ENCODE measurements around the gene LHX6.

Gene LHX6

DNA sequence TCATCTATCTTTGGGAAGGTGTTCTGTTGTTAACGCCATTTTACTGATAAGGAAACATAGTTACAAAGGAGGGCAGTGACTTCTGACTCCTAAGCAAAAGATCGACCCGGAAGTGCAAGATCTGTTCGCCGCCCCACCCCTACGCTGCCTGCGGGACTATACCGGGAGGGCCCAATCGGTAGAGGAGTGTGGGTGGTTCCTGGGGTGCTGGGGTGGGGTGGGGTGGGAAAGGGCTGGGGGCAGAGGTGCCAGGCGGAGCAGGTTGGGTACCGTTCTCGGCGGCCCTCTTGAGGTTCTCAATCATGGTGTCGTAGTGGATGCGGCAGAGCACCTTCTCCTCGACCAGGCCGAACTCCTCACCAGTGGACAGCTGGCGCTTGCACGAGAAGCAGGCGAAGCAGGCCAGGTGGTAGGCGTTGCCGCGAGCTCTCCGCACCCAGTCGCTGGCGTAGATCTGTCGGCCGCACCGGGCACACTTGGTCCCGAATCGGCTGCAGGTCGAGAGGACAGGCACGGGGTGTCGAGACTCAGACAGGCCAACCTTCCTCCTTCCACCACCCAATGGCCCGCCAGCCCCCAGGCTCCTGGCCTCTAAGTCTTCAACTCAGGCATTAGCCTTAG, 11.8 kb downstream of the LHX6 start:
- DNase-seq = no peak

DNA sequence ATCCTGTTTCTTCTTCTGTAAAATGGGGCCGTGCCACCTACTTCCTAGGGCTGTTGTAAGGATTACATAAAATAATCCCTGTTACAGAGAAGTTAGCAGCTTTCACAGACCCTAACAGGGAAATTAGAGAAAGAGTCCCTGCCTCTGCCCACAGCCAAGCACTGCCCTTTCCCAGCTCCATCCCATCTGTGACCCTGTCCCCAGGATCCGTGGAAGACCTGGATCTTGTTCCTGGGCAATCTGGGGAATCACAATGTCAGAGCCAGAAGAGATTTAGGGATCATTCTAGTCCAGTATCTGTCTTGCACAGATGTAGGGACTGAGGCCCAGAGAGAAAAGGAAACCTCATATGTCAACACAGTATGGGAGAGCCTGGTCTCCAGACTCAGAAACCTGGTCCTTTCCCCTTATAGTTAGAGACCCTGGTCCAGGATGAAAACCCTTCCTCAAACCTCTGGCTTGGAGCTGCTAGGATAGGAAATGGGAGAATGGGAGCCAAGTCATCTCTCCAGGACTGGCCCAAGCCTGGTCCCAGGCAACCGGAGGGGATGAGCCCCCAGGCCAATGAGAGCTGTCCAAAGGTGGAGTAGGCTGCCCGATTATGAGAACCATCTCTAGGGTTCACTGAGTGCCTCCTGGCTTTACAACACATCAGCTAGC, 12.5 kb downstream of the LHX6 start:
- no peak for DNase-seq

DNA sequence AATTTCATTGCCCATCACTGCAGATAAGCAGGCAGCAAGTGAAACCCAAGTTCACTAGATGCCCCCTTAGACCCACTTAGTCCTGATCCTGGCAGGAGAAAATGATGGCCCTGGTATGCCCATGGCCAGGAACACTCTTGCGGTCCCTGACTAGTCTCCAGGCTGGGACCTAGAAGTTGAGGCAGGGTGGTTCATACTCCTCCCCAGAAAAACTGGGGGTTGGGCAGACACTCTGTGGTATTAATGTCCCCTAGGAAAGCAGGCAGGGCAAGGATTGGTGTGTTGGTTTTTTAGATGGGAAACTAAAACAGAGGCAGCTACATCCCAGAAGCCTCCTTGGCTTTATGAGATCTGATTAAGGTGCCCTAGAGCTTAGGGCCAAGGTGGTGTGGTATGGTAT, 13.1 kb downstream of the LHX6 start:
- no peak for DNase-seq

DNA sequence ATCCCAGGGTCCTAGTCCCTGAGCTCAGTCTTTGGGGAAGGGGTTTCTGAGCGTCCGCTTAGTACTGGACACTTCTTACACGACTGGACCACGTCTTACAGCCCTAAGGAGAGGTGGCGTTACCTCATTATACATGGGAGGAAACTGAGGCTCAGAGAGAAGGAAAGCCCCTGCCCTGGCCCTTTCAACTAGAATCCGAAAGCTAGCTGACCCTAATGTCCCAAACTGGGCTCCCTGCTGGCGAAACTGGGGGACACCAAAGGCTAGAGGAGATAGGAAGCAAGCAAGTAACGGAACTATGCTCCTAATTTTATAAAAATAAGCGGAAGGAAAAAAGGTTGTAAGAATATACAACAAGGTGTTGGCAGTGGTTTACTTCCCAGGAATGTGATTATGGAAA, 14.2 kb downstream of the LHX6 start:
- no peak for DNase-seq

DNA sequence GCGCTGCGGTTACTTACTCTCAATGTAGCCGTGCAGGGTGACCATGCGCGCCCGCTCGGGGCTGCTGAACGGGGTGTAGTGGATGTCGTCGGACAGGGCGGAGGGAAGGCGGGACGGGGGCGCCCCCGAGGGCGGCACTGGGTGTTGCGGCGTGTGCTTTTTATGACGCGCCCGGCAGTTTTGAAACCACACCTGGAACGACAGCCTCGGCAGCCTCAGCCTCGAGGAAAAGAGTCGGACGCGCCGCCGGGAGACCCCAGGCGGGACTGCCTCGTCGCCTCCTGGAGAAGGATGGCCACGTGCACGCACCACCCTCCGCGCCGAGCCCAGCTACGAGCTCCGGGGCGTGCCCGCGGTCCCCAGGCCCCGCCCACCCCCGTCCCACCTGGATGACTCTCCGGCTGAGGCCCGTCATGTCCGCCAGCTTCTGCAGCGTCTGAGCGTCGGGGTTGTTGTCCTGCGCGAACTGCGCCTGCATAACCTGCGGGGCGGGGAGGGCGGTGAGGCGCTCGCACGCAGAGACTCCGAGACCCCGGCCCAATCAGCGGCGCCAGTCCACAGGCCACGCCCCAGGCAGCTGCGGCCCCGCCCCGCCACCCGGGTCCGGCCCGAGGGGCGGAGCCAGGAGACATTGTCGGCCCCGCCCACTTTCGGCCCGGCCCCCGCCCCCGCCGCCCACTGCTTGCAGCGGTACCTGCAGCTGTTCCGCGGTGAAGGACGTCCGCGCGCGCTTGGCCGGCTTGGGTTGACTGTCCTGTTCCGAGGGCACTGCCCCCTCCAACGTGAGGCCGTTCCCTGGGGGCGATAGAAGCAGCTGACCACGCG, 15.0 kb downstream of the LHX6 start:
- peak in 2 of 56 donors; percentile 10 to 50 for DNase-seq

DNA sequence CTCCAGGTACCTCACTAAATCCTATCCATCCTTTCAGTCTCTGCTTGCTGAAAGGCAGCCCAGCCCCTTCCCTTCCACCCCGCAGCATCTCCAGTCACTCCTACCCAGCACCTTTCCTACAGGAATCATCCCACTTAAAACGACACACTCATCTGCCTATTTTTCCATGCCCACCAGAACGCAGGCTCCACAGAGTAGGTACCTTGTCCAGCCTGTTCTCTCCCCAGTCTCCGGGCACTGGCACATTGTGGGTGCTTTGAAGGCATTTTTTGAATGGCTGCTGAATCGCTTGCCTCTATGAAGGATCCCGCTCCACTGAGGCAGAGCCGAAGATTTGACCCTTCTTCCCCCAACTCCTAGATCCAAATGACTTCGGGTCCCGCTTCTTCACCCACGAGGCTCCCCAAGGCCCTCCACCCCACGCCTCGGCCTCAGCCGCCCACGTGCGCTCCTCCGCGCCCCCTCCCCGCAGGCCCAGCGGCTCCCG, 15.6 kb downstream of the LHX6 start:
- no peak for DNase-seq

DNA sequence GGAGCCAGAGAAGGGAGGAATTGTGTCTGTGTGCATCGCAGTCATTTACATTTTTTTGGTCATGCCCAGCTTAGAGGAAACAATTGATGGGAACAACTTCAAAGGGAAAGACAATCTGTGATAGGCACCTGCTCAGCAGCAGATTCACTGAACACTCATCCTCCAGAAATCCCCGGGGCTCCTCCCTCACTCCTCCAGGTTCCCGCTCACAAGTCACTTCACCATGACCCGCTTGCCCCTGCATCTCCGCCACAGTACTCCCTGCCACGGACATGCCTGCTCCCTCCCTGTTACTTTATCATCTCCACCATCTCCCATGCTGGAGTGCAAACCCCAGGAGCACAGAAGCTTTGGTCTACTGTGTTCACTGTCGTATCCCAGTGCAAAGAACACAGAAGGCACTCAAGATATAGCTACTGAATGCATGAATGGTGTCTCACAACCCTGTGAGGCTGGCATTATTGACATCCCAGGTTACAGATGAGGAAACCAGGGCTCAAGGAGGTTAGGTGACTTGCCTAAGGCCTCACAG, 16.2 kb downstream of the LHX6 start:
- DNase-seq = no peak

DNA sequence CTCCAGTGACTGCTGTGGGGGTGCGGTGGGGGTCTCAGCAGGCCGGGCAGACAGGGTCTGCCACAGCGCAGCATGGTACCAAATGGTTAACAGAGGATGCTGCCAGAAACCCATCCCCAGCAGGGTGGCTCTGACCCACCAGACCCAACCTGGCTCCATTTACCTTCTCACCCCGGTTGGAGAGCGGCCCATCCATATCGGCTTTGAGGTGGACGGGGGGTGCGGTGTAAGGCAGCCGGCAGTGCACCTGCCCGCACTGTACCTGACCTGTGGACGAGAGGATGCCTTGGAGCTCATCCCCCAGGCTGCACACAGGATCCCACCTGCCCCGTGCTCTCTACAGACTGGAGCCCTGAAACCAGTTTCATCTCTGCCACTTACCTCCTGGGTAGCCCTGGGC, 19.3 kb downstream of the LHX6 start:
- DNase-seq = no peak

DNA sequence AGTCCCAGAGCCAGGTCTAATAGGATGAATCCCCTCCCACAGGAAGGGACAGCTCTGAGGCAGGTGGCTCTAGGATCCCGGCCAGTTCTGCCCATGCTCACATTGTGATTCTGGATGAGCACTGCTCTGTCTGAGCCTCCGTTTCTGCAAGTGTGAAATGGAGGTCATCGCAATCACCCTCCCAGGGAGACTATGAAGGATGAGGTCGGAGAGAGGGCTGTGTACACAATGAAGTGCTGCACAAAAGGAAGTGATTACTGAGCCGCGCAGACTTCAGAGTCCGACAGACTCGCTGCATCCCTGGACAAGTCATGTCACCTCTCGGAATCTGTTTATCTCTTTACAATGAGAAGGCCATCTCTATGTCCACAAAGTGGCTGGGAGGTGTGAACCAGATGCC, 21.7 kb downstream of the LHX6 start:
- no peak for DNase-seq

DNA sequence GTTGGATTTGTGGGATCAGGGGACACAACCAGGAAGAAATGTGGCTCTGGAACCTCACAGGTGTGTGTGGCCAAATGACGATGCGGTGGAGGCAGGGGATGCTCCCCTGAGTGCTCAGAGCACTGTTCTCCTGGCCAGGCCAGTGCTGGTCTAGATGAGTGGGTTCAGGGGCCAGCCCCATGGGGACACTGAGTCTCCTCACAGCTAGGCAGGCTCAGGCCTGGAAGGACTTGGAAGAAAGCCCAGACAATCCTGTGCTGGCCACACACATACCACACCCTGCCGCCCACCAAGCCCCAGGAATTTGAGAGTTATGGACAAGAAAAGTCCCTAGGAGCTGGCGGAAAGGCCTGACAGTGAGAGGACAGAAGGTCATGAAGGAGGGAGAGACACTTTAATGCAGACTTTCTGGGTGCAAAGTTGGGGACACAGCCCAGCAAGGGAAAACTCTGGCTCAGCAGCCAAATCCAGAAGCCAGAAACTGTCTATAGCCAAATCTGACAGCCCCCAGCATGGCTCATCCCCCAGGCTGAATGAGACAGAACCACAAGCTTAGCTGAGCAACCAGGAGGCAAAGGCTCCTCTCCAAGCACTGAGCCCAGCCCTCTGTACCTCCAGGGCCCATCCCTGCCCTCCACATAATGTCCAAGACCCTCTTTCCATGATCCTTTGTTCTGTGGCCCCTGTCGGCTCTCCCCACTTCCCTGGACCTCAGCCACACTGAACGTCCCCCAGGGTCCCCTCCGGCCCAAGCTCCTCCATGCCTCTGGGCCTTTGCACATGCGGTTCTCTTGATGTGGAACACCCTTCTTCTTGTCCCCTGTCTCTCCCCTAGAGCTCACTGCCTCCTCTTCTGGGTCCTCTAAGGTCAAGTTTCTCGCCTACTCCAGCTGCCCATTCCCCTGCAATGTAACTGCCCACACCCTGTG, 22.4 kb downstream of the LHX6 start:
- no peak for DNase-seq

DNA sequence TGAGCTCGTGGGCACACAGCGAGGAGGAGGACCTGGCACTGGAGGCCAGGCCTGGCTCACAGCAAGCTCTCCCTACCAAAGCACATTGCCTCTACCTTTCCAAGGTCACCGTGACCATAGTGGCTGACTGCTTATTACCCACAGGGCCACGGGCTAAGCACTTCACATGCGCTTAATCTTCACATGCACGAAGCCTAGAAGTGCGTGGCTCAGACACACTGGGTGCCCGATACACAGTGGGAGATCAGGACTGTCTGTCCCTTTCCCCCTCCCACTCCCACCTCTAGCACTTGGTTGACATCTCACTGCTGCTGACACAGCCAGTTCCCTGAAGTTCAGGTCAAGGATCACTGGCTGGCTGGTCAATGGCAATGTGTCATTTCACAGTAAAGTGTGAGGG, 23.6 kb downstream of the LHX6 start:
- DNase-seq = no peak

DNA sequence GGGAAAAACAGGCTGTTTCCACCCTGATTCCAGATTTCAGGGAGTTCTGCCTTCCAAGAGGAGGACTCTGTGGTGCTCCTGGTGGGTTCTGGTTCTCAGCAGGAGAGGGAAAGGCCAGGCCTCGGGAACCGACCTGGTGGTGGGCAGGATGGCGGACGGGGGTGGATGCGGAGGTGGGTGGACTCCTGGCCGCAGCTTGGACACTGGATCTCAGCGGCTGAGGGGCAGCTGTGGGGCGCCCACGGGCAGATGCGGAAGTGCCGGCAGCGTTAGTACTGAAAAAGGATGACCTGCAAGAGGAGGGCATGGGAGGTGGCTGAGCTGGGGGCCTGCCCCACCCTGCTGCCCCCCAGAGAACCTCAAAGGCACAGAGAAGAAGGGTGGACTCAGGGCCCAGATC, 24.3 kb downstream of the LHX6 start:
- no peak for DNase-seq

DNA sequence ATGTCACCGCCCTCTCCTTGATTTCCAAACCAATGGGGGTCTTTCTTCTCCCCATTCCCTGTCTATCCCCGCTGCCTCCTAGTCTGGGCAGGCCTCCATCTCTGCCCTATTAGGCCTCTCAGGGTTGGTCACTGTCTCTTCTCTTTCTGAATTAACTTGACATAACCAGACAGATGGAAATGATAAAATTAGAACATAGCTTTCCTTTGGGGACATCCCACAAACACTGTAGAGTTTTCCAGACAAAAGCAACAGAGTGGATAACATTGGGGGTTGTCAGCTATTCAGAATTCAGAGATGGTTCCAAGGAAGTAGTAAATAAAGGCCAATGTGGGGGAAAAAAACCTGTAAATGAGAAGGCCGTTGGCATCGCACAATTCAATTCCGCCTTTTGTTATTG, 24.7 kb downstream of the LHX6 start:
- no peak for DNase-seq

DNA sequence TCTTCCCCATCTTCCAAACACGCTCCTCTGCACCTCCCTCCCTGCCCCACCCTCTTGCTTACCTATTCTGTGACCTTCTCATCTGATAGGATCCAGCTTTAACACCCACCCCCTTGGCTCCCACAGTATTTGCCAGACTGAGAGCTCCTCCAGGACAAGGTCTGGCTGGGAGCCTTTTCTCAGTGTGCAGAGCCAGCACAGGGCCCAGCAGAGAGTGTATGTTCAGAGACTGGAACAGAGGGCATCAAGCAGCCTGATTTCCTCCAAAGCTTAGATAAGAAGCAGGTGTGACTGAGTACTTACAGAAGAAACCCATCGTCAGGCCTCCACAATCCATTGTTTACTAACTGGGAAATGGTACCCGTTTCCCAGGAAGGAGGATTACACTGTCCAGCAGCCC, 26.6 kb downstream of the LHX6 start:
- no peak for DNase-seq

DNA sequence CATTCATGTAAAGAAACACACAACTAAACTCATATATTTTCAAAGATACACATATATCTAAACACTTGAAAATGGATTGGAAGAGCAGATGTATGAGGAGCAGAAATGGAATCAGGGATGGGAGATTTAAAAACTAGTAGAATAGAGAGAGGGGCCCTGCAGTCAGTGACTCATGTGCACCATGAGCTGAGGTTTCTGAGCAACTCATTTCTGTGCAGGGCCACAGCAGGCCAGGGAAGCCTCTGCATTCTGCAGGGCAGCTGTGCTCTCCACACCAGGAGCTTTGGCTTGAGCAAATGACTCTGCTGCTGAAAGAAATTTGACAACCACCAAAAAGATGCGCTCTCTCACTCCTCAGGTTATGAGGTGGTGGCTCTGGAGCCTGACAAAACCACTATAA, 27.1 kb downstream of the LHX6 start:
- no peak for DNase-seq

DNA sequence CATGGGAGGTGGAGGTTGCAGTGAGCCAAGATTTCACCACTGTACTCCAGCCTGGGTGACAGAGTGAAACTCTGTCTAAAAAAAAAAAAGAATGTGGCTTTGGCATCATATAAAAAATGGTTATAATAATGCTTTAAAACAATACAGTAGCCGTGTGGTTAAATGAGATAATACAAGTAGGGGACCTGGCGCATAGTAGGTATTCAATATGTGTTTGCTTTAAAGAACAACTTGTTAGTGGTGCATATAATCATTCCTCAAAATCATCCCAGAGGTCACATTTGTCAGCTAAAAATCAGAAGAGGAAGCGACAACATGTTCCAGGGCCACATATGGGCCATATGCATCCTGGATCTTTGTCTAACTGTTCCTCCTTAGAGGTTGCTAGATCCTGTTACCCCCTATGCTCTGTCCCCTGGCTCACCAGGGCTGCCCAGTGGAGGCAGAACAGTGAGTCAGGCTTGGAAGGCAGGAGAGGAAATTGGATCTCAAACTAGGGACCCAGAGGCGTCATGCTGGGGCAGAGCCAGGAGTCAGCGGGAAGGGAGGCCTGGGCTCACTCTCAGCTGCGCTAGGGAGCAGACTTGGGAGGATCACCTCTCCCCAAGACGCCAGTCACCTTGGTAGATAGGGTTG, 27.7 kb downstream of the LHX6 start:
- DNase-seq = no peak

DNA sequence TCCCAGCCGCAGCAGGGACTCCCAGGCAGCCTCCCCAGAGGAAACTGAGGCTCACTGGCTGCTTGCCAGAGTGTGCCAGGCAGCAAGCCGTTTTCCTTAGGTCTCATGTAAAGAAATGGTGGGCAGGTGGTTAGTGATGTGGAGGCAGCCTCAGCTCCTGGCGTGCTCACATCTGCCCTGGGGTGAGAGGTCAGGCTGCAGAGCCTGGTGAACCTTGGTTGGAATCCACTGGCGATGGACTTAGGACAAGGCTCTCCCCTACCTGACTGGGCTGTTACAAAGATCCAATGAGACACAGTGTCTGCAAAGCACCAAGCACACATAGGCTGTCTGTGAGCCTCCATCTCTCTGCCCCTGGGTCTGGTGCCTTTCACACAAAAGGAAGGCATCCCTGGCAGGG, 30.9 kb downstream of the LHX6 start:
- DNase-seq = no peak

DNA sequence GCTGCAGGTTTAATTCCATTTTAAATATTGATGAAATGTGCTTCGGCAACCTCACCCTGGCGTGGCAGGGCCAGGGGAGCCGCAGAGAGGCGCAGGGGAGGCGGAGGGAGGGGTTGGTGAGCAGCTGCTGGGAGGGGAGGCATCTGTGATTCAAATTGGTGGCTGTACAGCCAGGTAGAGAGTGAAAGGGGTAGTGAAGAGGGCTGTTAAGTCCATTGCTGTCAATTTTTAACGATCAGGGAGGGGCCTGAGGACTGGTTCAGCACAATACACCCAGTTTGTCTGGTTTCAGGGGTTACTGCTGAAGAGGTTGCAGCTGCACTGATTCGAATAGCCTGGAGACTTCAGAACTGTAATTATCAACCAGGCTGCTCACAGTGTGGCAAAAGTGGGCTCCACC, 31.3 kb downstream of the LHX6 start:
- no peak for DNase-seq

DNA sequence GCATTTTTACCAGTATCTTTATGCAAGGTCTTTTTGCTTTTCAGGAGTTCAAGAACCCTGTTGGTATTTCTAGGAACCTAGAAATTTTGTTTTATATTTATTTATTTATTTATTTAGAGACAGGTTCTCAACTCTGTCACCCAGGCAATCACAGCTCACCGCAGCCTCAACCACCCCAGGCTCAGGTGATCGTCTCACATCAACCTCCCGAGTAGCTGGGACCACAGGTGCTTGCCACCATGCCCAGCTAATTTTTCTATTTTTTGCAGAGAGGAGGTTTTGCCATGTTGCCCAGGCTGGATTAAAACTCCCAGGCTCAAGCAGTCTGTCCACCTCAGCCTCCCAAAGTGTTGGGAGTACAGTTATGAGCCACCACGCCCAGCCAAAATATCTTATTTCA, 32.9 kb downstream of the LHX6 start:
- DNase-seq = no peak

DNA sequence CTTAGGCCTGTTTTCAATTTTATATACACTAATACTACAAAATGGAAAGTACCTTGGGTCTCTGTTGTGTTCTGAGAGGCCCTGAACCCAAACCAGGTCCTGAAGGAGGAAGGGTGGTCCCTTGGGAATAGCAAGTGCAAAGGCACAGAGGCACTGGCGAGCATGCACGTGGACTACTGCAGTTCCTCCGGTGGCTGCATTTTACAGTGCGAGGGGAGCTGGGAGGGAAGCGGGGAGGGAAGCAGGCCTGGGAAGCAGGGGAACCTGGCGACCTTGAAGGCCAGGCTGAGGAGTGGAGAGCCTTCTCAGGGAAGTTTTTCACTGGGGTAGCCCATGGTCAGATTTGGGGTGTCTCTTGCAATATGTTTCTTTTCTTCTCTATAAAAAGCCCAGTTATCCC, 35.1 kb downstream of the LHX6 start:
- no peak for DNase-seq

Measured in amygdala (tissue), 56 donors.